ENCODE results near the gene SPACA4. TPM values are rescaled to one million over a fixed set of nuclear protein-coding genes. Genes with fewer than 3 reads are reported as not detected.

SPACA4 gene
- total and polyA plus RNA-seq, 10 of the 15 experiments (the other 5 are each of a cell fraction or from before 2014, with no cell fraction given): not detected

DNA sequence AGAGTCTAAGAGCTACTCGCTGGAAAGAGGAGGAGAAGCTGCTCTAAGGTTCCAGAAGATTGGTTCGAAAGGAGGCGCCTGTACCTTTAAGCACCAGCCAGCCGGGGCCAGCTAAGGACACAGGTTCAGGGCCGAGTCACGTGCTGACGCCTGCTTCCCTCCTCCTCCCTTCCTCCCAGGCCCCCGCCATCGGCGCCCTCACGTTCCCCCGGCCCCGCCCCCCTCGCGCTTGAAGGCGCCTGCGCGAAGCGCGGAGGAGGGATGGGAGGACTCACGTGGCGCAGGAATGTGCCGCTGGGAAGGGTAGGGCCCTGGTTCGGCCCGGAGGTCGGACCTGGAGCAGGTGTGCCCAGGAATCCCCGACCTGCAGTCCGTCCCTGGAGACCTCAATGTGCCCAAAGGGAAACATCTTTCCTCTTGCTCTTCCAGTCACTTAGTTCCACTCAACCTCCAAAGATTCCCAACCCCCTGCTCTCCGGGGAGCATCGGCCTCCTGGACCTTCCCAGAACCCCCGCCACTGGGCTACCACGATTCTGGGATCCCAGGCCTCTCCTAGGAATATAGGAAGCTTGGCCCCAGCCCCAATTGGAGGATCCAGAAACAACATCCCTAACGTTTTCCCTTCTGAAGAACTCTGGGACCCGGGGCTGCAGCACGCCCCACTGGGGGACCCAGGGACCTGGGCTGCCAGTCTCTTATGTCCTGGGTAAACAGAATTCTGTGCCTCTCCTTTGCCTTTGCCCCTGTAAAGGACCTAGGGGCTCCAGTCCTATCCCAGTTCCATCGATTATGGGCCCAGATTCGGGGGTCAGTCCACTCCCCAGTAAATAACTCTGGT is 28.1 kb downstream of the SPACA4 start (continued):
- TF ChIP-seq KLF5 (IDR thresholded peaks at IDR 0.05; ENCODE audit: partially characterized antibody) (no peak), ZNF24 (IDR thresholded peaks at IDR 0.05) (no peak), TCF3 (IDR thresholded peaks at IDR 0.05; ENCODE audit: borderline replicate concordance, insufficient read depth, low read depth, low read length) (0 out of 2 replicates have a peak, but pooled peaks have one; percentile 14), HCFC1 (IDR thresholded peaks at IDR 0.05; ENCODE audit: low read length) (peak; percentile 28), HDGF (IDR thresholded peaks at IDR 0.05) (peak; percentile 72; the same call in 1 of the 2 replicates), RCOR1 (conservative IDR thresholded peaks at IDR 0.05; ENCODE audit: low read depth, low read length) (0 out of 2 replicates have a peak, but pooled peaks have one; percentile 53), TBL1XR1 (IDR thresholded peaks at IDR 0.05; ENCODE audit: low read depth, low read length) (no peak), ZNF207 (IDR thresholded peaks at IDR 0.05; ENCODE audit: borderline replicate concordance) (no peak), POLR2AphosphoS2 (IDR thresholded peaks at IDR 0.05; ENCODE audit: low read depth, low read length) (0 out of 2 replicates have a peak, but pooled peaks have one; percentile 85), YY1 (IDR thresholded peaks at IDR 0.05; ENCODE audit: low read depth, low read length) (peak; percentile 66), TCF12 (IDR thresholded peaks at IDR 0.05; ENCODE audit: low read depth, low read length) (0 out of 2 replicates have a peak, but pooled peaks have one; percentile 20), KDM1A (IDR thresholded peaks at IDR 0.05; ENCODE audit: borderline replicate concordance) (no peak), MTA2 (IDR thresholded peaks at IDR 0.05; ENCODE audit: low read depth) (peak; percentile 15; the same call in 1 of the 2 replicates), TAF1 (IDR thresholded peaks at IDR 0.05; ENCODE audit: borderline replicate concordance, low read depth, low read length) (0 out of 2 replicates have a peak, but pooled peaks have one; percentile 18), SP1 (IDR thresholded peaks at IDR 0.05; ENCODE audit: low read depth, low read length) (peak; percentile 74), ZNF274 (IDR thresholded peaks at IDR 0.05; ENCODE audit: insufficient read depth, insufficient read length) (no peak)
- TF ChIP-seq, protein P1, sequence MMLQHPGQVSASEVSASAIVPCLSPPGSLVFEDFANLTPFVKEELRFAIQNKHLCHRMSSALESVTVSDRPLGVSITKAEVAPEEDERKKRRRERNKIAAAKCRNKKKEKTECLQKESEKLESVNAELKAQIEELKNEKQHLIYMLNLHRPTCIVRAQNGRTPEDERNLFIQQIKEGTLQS (IDR thresholded peaks at IDR 0.05; ENCODE audit: borderline replicate concordance, extremely low read depth, low read depth, low read length): peak; percentile 66; the same call in 1 of the 2 replicates
- TF ChIP-seq, protein P2, sequence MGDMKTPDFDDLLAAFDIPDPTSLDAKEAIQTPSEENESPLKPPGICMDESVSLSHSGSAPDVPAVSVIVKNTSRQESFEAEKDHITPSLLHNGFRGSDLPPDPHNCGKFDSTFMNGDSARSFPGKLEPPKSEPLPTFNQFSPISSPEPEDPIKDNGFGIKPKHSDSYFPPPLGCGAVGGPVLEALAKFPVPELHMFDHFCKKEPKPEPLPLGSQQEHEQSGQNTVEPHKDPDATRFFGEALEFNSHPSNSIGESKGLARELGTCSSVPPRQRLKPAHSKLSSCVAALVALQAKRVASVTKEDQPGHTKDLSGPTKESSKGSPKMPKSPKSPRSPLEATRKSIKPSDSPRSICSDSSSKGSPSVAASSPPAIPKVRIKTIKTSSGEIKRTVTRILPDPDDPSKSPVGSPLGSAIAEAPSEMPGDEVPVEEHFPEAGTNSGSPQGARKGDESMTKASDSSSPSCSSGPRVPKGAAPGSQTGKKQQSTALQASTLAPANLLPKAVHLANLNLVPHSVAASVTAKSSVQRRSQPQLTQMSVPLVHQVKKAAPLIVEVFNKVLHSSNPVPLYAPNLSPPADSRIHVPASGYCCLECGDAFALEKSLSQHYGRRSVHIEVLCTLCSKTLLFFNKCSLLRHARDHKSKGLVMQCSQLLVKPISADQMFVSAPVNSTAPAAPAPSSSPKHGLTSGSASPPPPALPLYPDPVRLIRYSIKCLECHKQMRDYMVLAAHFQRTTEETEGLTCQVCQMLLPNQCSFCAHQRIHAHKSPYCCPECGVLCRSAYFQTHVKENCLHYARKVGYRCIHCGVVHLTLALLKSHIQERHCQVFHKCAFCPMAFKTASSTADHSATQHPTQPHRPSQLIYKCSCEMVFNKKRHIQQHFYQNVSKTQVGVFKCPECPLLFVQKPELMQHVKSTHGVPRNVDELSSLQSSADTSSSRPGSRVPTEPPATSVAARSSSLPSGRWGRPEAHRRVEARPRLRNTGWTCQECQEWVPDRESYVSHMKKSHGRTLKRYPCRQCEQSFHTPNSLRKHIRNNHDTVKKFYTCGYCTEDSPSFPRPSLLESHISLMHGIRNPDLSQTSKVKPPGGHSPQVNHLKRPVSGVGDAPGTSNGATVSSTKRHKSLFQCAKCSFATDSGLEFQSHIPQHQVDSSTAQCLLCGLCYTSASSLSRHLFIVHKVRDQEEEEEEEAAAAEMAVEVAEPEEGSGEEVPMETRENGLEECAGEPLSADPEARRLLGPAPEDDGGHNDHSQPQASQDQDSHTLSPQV (IDR thresholded peaks at IDR 0.05): no peak
- TF ChIP-seq, protein P3, sequence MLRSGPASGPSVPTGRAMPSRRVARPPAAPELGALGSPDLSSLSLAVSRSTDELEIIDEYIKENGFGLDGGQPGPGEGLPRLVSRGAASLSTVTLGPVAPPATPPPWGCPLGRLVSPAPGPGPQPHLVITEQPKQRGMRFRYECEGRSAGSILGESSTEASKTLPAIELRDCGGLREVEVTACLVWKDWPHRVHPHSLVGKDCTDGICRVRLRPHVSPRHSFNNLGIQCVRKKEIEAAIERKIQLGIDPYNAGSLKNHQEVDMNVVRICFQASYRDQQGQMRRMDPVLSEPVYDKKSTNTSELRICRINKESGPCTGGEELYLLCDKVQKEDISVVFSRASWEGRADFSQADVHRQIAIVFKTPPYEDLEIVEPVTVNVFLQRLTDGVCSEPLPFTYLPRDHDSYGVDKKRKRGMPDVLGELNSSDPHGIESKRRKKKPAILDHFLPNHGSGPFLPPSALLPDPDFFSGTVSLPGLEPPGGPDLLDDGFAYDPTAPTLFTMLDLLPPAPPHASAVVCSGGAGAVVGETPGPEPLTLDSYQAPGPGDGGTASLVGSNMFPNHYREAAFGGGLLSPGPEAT (IDR thresholded peaks at IDR 0.05; ENCODE audit: low read depth): peak; percentile 85
- TF ChIP-seq, protein P4, sequence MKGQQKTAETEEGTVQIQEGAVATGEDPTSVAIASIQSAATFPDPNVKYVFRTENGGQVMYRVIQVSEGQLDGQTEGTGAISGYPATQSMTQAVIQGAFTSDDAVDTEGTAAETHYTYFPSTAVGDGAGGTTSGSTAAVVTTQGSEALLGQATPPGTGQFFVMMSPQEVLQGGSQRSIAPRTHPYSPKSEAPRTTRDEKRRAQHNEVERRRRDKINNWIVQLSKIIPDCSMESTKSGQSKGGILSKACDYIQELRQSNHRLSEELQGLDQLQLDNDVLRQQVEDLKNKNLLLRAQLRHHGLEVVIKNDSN (IDR thresholded peaks at IDR 0.05; ENCODE audit: borderline replicate concordance, extremely low read length, insufficient read depth, low read depth, low read length): peak; percentile 93
- TF ChIP-seq, protein P5, sequence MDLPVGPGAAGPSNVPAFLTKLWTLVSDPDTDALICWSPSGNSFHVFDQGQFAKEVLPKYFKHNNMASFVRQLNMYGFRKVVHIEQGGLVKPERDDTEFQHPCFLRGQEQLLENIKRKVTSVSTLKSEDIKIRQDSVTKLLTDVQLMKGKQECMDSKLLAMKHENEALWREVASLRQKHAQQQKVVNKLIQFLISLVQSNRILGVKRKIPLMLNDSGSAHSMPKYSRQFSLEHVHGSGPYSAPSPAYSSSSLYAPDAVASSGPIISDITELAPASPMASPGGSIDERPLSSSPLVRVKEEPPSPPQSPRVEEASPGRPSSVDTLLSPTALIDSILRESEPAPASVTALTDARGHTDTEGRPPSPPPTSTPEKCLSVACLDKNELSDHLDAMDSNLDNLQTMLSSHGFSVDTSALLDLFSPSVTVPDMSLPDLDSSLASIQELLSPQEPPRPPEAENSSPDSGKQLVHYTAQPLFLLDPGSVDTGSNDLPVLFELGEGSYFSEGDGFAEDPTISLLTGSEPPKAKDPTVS (IDR thresholded peaks at IDR 0.05; ENCODE audit: low read depth, low read length): peak; percentile 71

All from GM12878 (cell line).